NCI-H128 (cell line): ENCODE data around the gene TNS3.

ENCODE experiments used
- DNase-seq: peaks from one replicate; lab custom pipeline; 2025; ENCODE audit not compliant: unreplicated experiment; lab: John Stamatoyannopoulos, UW

TNS3 gene

DNA sequence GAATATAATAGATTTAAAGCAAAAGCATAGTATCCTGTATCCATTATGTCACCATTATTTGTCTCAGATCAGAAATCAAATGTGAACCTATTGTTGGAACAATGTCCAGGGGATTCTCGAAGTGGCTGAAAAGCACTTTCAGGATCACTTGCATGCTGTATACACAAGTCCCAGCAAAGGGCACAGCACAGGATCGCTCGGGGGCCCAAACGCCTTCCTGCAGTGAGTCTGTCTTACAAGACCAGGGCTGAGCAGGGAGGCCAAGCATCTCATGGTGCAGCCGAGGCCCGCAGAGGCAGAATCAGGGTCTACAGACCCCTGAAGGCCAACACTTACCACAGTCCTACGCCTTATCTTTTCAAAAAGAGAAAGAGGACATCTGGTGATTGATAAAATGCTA lies 92.3 kb downstream of the TNS3 start:
- DNase-seq, result no peak

GRCh38 chr7:47488969-47489342 lies 93.0 kb downstream of the TNS3 start:
- DNase-seq, result no peak

DNA sequence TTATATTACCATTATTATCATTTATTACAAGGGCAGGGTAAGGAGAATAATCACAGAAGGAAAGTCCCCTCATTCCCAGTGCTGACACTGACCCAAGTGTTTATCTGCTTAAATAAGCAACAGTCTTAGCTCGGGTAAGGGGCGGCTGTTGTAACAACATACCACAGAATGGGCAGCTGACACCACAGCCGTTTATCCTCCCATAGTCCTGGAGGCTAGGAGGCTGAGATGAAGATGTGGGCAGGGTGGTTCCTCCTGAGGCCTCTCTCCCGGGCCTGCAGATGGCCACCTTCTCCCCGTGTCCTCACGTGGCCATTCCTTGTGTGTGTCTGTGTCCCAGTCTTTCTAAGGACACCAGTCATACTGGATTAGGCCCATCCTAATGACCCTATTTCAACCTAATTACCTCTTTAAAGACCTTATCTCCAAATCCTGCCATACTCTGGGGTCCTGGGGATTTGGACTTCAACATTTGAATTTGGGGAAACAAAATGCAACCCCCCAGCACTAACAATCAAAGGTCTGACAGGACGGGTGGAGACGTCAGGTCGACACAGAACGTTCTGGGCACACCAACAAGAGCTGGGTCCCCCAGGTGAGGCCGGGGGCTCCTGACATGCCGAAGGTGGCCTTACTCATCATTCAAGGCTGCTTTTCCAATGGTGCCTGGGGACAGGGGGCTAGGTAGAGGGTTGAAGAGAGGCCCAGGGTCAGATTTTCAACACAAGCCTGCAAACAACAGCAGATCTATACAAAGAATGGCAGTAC lies 93.5 kb downstream of the TNS3 start:
- DNase-seq, result no peak

DNA sequence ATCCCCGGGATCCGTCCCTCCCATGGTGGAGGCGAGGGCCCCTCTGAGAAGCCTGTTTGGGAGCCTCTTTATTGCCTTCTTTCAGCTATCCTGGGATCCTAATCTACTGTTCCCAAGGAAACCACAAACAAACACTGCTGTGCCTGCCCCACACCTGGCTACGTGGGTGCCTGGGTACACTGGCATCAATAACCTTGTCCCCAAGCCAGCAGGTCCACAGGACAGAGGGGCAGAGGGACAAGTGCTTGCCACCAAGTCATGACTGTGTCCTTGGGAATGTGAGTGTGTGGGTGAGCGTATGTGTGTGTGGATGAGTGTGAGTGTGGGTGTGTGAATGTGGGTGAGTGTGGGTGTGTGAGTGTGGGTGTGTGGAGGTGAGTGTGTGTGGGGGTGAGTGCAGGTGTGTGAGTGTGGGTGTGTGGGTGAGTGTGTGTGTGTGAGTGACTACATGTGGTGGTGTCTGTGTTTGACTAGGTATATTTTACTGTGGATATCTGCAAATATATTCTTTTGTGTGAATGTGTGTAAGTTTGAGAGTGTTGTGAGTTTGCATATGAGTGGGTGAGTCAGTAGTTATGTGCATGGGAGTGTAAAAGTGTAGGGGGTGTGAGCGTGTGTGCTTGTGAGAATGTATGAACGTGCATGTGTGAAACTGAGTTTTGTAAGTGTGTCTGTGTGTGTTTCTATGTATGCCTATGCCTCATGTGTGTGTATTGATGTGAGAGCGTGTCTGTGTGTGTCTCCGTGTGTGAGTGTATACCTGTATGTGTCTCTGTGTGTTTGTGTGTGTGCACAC lies 96.1 kb downstream of the TNS3 start:
- no peak for DNase-seq

- DNase-seq, result no peak
These were observed 96.8 kb downstream of the TNS3 start for GRCh38 chr7:47484923-47485639.

DNA sequence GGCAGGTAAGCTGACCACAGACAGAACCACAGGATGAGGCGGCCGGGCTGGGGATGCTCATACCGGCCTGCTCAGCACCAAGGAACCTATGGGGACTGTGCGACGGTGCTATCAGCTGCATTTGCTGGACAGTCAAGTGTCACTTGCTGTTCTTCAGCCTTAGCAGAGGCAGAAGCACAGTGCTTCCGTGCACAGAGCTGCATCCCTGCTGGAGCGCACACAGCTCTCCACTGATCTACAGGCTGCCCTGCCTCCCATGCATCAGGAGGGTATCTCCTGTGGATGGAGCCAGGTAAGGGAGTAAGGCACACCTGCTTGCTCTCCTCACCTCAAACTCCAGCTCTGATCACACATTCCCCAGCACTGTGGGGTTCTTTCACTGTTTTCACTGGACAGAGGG lies 97.5 kb downstream of the TNS3 start:
- DNase-seq, result no peak

DNA sequence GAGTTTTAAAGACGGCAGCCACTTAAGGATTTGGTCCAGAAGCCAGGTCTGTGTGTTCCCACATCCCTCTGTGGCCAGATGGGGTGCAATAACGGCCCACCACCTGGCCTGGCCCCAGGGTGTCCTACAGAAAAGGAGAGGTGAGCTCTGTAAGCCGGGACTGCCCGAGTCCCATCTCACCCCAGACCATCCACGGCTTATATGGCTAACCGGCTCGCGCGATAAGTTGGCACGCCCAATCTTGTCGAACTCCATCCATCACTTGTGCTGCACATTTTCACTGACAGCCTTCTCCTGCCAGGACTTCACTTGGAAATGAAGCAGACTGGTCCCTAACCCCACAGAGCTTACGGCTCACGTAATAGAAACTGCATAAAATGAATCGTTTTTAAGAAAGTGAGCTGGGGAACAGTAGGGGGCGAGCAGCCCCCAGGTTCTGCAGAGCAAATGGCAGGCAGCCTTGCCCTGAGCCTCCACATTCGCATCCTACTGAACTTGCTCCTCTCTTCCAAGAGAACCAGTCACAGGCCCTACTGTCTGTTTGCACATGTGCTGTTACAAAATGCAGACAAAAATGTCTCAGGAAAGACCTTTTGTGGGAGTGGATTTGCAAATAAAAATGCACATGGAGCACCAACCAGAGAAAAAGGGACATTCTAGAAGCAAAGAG lies 98.2 kb downstream of the TNS3 start:
- no peak for DNase-seq

DNA sequence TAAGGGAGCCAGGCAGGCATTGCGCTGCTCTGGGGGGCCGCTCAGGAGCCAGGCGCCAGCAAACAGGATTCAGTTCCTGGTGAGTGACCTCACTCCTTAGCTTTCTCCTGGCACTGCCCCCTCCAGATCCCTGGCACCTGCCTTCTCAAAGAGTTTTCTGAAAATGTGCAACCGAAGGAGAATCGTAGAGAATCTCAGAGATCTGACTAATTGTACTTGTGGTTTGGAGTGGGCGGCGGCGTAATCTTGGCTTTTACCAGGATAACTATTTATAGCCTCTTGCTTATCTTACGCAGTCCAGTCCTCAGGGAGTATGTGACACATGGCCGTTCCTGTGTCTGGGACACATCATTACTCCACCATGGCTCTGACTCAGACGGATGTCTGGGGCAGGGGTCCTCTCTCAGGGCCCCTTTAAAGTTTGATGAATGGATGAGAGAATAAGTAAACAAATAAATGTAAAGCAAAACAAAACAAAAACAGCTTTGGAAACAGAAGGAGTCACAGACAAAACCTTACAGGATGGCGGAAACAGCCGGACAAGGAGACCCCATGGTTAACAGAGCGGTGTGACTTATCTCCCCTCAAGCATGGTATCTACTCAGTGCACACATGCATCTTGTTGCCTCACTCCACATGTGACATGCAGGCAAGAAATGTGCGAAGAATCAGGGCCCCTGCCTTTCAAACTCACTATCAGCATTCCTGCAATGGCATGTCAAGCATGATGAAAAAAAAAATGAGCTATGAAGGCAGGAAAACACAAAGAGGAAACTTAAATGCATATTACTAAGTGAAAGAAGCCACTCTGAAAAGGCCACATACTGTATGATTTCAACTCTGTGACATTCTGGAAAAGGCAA lies 99.7 kb downstream of the TNS3 start:
- DNase-seq, result no peak

- DNase-seq, result no peak
These were observed 100.3 kb downstream of the TNS3 start for GRCh38 chr7:47481541-47482012.

- DNase-seq, result no peak
These were observed 101.1 kb downstream of the TNS3 start for GRCh38 chr7:47480576-47481538.

DNA sequence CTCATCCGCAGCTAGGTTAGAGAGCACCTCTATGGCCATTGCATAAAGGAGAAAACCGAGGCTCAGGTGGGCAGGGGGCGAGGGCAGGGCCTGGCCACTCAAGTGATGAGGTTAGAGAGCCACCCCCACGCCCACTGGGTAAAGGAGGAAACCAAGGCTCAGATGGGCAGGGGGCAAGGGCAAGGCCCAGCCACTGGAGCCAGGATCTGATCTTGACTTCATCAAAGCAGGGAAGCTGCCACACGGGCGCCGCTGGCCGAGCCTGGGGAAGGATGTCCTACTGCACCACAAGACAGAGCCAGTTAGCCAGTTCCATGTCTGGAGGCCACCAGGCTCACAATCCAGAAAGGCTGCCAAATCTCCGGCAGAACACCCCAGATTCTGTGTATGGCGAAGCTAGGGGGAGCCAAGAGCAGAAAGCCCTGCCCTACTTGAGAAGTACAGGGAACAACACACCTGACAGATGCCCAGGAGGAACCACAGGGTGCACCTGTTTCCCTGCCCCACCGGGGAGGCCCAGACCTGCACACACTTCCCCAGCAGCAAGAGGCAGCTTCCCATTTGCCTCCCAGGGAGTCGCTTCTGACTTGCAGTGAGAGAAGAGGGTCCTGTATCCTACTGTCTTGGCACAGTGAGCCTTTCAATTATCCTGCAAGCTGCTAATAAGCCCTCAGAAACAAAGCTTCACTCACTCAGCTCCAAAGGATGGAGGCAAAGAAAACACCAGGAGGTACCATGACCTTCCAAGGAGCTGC lies 101.9 kb downstream of the TNS3 start:
- no peak for DNase-seq

GRCh38 chr7:47478926-47479711 lies 102.8 kb downstream of the TNS3 start:
- no peak for DNase-seq

- DNase-seq, result no peak
These were observed 103.9 kb downstream of the TNS3 start for GRCh38 chr7:47478017-47478344.

DNA sequence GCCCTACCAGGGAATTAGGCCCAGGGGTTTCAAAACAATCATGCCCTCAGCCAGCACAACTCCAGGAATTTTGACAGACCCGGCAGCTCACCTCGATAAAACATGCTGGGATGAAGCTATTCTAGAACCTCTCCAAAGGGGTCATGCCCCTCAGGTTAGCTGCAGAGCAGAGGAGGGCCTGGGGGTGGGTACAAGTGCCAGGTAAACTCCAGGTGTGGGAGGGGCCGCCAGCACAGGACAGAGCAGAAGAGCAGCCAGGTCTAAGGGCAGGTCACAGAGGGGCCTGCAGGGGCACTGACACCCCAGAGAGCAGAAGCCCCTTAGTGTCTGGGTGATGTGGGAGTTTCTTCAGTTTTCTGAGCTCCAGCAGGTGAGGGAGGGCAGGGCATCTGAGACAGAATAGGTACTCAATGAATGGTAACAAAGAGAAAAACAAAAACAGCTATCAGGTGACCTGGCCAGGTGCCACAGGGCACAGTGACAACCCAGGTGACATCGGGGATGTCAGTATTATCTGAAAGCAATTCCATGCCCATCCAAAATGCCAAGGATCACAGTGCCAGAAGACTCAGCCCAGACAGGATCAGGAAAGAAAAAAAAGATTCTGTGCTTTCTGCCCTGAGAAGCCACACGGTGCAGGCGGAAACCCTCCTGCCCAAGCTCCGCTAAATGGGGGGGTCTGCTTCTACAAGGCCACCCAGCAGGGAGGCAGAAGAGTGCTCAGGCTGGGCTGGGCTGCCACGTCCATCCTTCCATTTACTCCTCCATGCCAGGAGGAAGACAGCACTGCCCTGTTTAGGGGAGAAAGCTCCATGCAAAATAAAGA lies 104.5 kb downstream of the TNS3 start:
- no peak for DNase-seq

- DNase-seq, result no peak
These were observed 106.1 kb downstream of the TNS3 start for GRCh38 chr7:47475880-47476227.

GRCh38 chr7:47474937-47475879 lies 106.7 kb downstream of the TNS3 start:
- no peak for DNase-seq
